Naive B cell (primary cell): Measurements from ENCODE around the gene SFTPB. TPM values are rescaled to one million over a fixed set of nuclear protein-coding genes. Genes with fewer than 3 reads are reported as not detected.
"Not testable (repeated sequence)": the region's sequence is repeated elsewhere in the genome, so short reads cannot be mapped to it uniquely, and the experiment has no call there.

Source experiments
- ATAC-seq, 2 donors: fragments of 150-1000 bp; cut with Tn5 transposase; 2 replicates each; pipeline ENCODE4 v1.10.0; 2021; ENCODE audit warnings: low read depth in 2 of 2, mild to moderate bottlenecking in 2 of 2, moderate library complexity in 2 of 2
- DNase-seq: peaks from one replicate; pipeline ENCODE4 v3.0.0; 2022
- H3K27ac Mint-ChIP-seq, 6 donors: one replicate each; pipeline ENCODE4 v1.8.0; 2020 to 2022; ENCODE audit warnings: mild to moderate bottlenecking in 6 of 6, mixed read lengths in 6 of 6, moderate library complexity in 5 of 6, inconsistent platforms in 2 of 6
- H3K27me3 Mint-ChIP-seq, 3 donors: one replicate each; pipeline ENCODE4 v1.8.0; 2021 to 2022; ENCODE audit warnings: mixed read lengths in 3 of 3, mild to moderate bottlenecking in 1 of 3
- H3K36me3 Mint-ChIP-seq, 2 donors: one replicate each; pipeline ENCODE4 v1.8.0; 2020 to 2022; ENCODE audit warnings: mixed read lengths in 2 of 2, inconsistent platforms in 1 of 2, mild to moderate bottlenecking in 1 of 2
- H3K4me1 Mint-ChIP-seq, 3 donors: one replicate each; pipeline ENCODE4 v1.8.0; 2020 to 2022; ENCODE audit warnings: mixed read lengths in 3 of 3, inconsistent platforms in 1 of 3, mild to moderate bottlenecking in 1 of 3, moderate library complexity in 1 of 3
- H3K4me3 Mint-ChIP-seq, 8 donors: one replicate each; pipeline ENCODE4 v1.8.0; 2020 to 2022; ENCODE audit warnings: mild to moderate bottlenecking in 8 of 8, mixed read lengths in 8 of 8, moderate library complexity in 8 of 8, inconsistent platforms in 2 of 8
- H3K9me3 Mint-ChIP-seq, 7 donors: one replicate each; pipeline ENCODE4 v1.8.0; 2020 to 2022; ENCODE audit warnings: mixed read lengths in 7 of 7, mild to moderate bottlenecking in 5 of 7, inconsistent platforms in 2 of 7, moderate library complexity in 1 of 7
- polyA plus RNA-seq, 6 donors: library from polyadenylated mRNA; unstranded; fragments of 300-500 nt; fragmentation: Illumina TruSeq; gene quantifications; one replicate each; pipeline ENCODE4 v1.2.3, GENCODE V29; 2021; ENCODE audit warnings: low read depth in 6 of 6

Gene SFTPB
- polyA plus RNA-seq, 6 donors from 2014 or later = not detected

- no peak overlapping the region for H3K4me3 Mint-ChIP-seq
- H3K27me3 Mint-ChIP-seq = peaks cover 0 to 6% (median 0%) of the 10 kb centered on the region in 3 donors
- no peaks in the 10 kb centered on the region for H3K9me3 Mint-ChIP-seq
- ATAC-seq (no peak), DNase-seq (no peak)
- peak overlapping the region in 2 of 6 donors; percentile 22 to 48 for H3K27ac Mint-ChIP-seq
- H3K36me3 Mint-ChIP-seq = no peaks in the 10 kb centered on the region
- peaks cover 4 to 10% (median 8%) of the 10 kb centered on the region in 3 donors for H3K4me1 Mint-ChIP-seq
Observed at GRCh38 chr2:85666435-85667316, 1.3 kb downstream of the SFTPB start.

- Mint-ChIP-seq H3K9me3 (no peaks in the 10 kb centered on the region), H3K4me1 (peaks cover 4 to 10% (median 8%) of the 10 kb centered on the region in 3 donors), H3K4me3 (peak overlapping the region in 1 of 8 donors; percentile 76), H3K27ac (no peak overlapping the region), H3K36me3 (no peaks in the 10 kb centered on the region), H3K27me3 (peaks cover 0 to 6% (median 0%) of the 10 kb centered on the region in 3 donors)
- no peak for ATAC-seq
- no peak for DNase-seq
Observed at GRCh38 chr2:85666016-85666415, 2.0 kb downstream of the SFTPB start.

GRCh38 chr2:85665264-85665937 is 2.6 kb downstream of the SFTPB start:
- Mint-ChIP-seq H3K27ac (no peak overlapping the region), H3K4me1 (peaks cover 4 to 10% (median 8%) of the 10 kb centered on the region in 3 donors), H3K9me3 (no peaks in the 10 kb centered on the region), H3K27me3 (peaks cover 0 to 6% (median 0%) of the 10 kb centered on the region in 3 donors), H3K4me3 (peak overlapping the region in 1 of 8 donors; percentile 76), H3K36me3 (no peaks in the 10 kb centered on the region)
- DNase-seq (no peak), ATAC-seq (no peak)

- DNase-seq = no peak
- Mint-ChIP-seq H3K36me3 (peaks cover 0 to 3% of the 10 kb centered on the region in 2 donors), H3K9me3 (no peaks in the 10 kb centered on the region), H3K27me3 (peaks cover 0 to 6% (median 0%) of the 10 kb centered on the region in 3 donors), H3K4me3 (no peak overlapping the region), H3K27ac (no peak overlapping the region), H3K4me1 (peaks cover 0 to 10% (median 4%) of the 10 kb centered on the region in 3 donors)
- no peak for ATAC-seq
Observed at GRCh38 chr2:85663594-85664565, 4.1 kb downstream of the SFTPB start.

GRCh38 chr2:85662899-85663593 is 5.0 kb downstream of the SFTPB start:
- Mint-ChIP-seq H3K27ac (no peak overlapping the region), H3K27me3 (peaks cover 0 to 6% (median 0%) of the 10 kb centered on the region in 3 donors), H3K36me3 (peaks cover 0 to 4% of the 10 kb centered on the region in 2 donors), H3K4me1 (peaks cover 0 to 10% (median 4%) of the 10 kb centered on the region in 3 donors), H3K4me3 (no peak overlapping the region), H3K9me3 (no peaks in the 10 kb centered on the region)
- ATAC-seq (no peak), DNase-seq (no peak)

GRCh38 chr2:85661139-85661858 is 6.7 kb downstream of the SFTPB start:
- H3K4me3 Mint-ChIP-seq = no peak overlapping the region
- no peak for ATAC-seq

GRCh38 chr2:85660725-85661124 is 7.3 kb downstream of the SFTPB start:
- ATAC-seq (no peak), DNase-seq (no peak)
- Mint-ChIP-seq H3K27ac (no peak overlapping the region), H3K4me3 (no peak overlapping the region), H3K27me3 (peaks cover 0 to 3% (median 0%) of the 10 kb centered on the region in 3 donors), H3K9me3 (no peaks in the 10 kb centered on the region), H3K36me3 (peaks cover 0 to 4% of the 10 kb centered on the region in 2 donors), H3K4me1 (peaks cover 0 to 2% (median 0%) of the 10 kb centered on the region in 3 donors)

More at GRCh38 chr2:85661139-85661858, 6.7 kb downstream of the SFTPB start:
- peaks cover 0 to 4% of the 10 kb centered on the region in 2 donors for H3K36me3 Mint-ChIP-seq
- H3K27me3 Mint-ChIP-seq = peaks cover 0 to 6% (median 0%) of the 10 kb centered on the region in 3 donors
- no peaks in the 10 kb centered on the region for H3K9me3 Mint-ChIP-seq
- no peak for DNase-seq
- H3K27ac Mint-ChIP-seq = peak overlapping the region in 1 of 6 donors; percentile 33
- peaks cover 0 to 8% (median 0%) of the 10 kb centered on the region in 3 donors for H3K4me1 Mint-ChIP-seq

GRCh38 chr2:85660301-85660700 is 7.7 kb downstream of the SFTPB start:
- not testable (repeated sequence) for H3K27ac Mint-ChIP-seq, ATAC-seq, H3K4me1 Mint-ChIP-seq, H3K9me3 Mint-ChIP-seq, H3K27me3 Mint-ChIP-seq, H3K36me3 Mint-ChIP-seq, DNase-seq, H3K4me3 Mint-ChIP-seq

- Mint-ChIP-seq H3K27ac (no peak overlapping the region), H3K36me3 (peaks cover 0 to 4% of the 10 kb centered on the region in 2 donors), H3K4me3 (no peak overlapping the region), H3K27me3 (no peaks in the 10 kb centered on the region), H3K9me3 (no peaks in the 10 kb centered on the region), H3K4me1 (no peaks in the 10 kb centered on the region)
- ATAC-seq (no peak), DNase-seq (no peak)
Observed at GRCh38 chr2:85659324-85659981, 8.5 kb downstream of the SFTPB start.

- ATAC-seq, H3K4me1 Mint-ChIP-seq, H3K4me3 Mint-ChIP-seq, DNase-seq, H3K36me3 Mint-ChIP-seq, H3K9me3 Mint-ChIP-seq, H3K27me3 Mint-ChIP-seq: not testable (repeated sequence)
- peak overlapping the region in 2 of 6 donors; percentile 50 to 57 for H3K27ac Mint-ChIP-seq
Observed at GRCh38 chr2:85657399-85657798, 10.6 kb downstream of the SFTPB start.

GRCh38 chr2:85656468-85656867 is 11.5 kb downstream of the SFTPB start:
- no peaks in the 10 kb centered on the region for H3K9me3 Mint-ChIP-seq
- no peak overlapping the region for H3K27ac Mint-ChIP-seq
- H3K4me1 Mint-ChIP-seq = no peaks in the 10 kb centered on the region
- H3K36me3 Mint-ChIP-seq = peaks cover 0 to 9% of the 10 kb centered on the region in 2 donors
- ATAC-seq (no peak), DNase-seq (no peak)
- H3K4me3 Mint-ChIP-seq = no peak overlapping the region
- no peaks in the 10 kb centered on the region for H3K27me3 Mint-ChIP-seq
